H54 (cell line): Measurements from ENCODE around the gene PRICKLE2.

Experiments
- DNase-seq: peaks from one replicate; pipeline ENCODE4 v3.0.0; 2011; ENCODE audit warnings: low spot score, mixed read lengths; ENCODE audit not compliant: insufficient read length
- FAIRE-seq: peaks from 3 replicates; lab custom pipeline; 2011; peaks lifted over from hg19 to GRCh38; lab: Jason Lieb, UNC
- POLR2A ChIP-seq: IDR thresholded peaks from 2 replicates; pipeline ENCODE4 v1.6.1; 2011; ENCODE audit warnings: low read depth, mild to moderate bottlenecking, low read length

PRICKLE2 gene

GRCh38 chr3:64178419-64178818 lies 46.8 kb downstream of the PRICKLE2 start:
- FAIRE-seq = no peak
- no peak for TF ChIP-seq POLR2A
- DNase-seq = no peak

- DNase-seq (no peak), FAIRE-seq (peak; percentile 83)
- TF ChIP-seq POLR2A = no peak
Measured at GRCh38 chr3:64176461-64176996, 48.7 kb downstream of the PRICKLE2 start.

DNA sequence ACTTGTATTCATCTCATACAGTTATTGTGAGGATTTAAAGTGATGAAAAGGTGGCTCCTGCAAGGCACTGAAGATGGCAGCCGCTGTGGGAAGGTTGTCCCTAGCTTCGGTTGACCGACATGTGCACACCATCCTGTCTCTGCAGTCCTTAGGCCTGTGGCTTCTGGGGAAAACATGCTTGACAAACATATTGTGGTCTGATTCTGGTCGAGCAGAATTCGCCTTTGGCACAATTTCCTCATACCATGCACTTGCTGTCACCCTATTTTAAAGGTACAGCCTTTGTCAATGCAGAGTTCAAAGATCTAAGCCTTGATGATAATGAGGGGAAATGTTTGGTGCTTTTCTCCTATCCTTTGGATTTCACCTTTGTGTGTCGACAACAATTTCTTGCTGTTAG lies 50.9 kb downstream of the PRICKLE2 start:
- no peak for FAIRE-seq
- TF ChIP-seq POLR2A = no peak
- DNase-seq = no peak

DNA sequence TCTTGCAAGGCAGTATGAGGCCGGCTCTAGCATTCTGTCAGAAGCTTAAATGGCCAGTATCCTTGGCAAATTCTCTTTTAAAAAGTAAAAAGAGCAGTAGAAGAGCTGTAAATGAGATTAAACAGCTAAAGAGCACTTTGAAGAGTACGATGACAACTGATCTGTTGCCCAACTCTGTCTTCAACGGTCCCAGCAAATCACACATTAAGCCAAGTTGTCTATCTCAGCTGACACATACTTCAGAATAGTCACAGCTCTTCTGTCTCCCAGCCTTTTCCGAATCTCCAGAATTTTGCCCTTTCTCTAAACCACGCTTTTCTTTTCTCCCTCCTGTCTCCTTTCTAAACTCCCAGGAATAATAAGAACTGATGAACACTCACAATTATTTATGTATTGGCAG lies 51.7 kb downstream of the PRICKLE2 start:
- DNase-seq (no peak), FAIRE-seq (no peak)
- TF ChIP-seq POLR2A = no peak

DNA sequence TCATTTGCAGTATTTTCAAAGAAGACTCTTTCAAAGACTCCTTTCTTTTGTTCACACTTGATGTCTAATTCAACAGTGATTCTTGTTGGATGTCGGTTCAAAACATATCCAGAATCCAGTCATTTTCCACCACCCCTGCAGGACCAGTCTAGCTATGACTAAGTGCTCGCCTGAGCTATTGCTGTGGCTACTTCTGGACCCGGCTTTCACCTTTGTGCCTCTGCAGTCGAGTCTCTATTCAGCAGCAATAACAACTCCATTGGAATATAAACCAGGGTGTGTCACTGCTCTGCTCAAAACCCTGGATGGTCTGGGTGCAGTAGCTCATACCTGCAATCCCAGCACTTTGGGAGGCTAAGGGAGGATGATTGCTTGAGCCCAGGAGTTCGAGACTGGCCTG lies 55.0 kb downstream of the PRICKLE2 start:
- DNase-seq (no peak), FAIRE-seq (no peak)
- no peak for TF ChIP-seq POLR2A

DNA sequence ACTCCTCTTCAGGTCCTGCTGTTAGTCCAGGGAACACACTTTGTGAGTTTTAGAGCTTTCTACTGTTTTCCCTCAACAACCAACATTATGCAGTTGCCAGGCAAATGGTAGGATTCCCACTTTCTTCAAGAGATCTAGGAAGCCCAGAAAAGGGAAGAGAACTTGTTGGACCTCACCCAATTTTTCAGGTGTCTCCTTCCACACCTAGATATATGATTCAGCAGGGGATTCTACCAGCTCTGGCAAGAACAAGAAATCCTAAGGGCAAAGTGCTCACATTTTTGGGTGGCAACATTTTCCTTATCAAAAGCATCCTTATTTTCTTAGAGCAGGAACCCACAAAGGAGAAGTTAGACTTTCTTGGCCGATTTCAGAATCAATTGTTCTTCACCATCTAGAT lies 57.4 kb downstream of the PRICKLE2 start:
- no peak for TF ChIP-seq POLR2A
- FAIRE-seq (no peak), DNase-seq (no peak)

- no peak for TF ChIP-seq POLR2A
- FAIRE-seq = no peak
- DNase-seq = no peak
Measured at GRCh38 chr3:64167351-64167750, 57.9 kb downstream of the PRICKLE2 start.

GRCh38 chr3:64166584-64167162 lies 58.6 kb downstream of the PRICKLE2 start:
- DNase-seq (no peak), FAIRE-seq (no peak)
- no peak for TF ChIP-seq POLR2A

- DNase-seq (no peak), FAIRE-seq (no peak)
- no peak for TF ChIP-seq POLR2A
Measured at GRCh38 chr3:64164349-64164748, 60.9 kb downstream of the PRICKLE2 start.

GRCh38 chr3:64163755-64164148 lies 61.5 kb downstream of the PRICKLE2 start:
- no peak for FAIRE-seq
- TF ChIP-seq POLR2A = no peak
- peak; percentile 37 for DNase-seq

DNA sequence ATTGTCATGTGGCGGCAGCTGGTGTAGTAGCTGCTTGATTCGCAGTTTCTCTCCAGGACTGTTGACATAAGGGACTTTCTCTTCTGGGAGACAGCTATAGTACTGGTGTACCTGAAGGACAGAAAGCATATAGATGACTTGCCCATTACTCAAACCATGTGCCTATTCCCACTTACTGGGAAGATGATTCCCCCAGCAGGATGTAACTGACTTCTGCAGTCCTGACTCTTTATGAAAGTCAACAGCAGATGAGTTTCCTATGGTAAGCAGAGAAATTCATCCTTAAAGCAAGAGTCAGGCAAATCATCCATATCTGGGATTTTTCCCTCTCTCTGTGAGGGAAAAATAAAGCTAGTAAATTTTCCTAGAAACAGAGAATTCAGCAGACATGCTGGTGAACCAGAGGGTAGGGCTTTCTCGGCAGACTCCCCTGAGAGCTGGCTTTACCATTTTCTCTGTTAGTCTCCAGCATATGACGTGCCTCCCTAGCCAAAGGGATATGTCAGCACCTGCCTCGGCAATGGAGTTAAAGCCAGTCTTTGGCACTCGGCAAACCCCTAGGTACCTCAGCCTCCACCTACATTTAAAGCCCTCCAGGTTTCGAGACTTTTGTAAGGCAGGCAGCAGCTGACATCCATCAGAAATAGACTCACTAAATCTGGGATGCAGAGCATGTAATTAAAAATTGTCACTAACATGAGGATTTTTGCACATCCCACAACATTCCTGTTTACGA lies 62.1 kb downstream of the PRICKLE2 start:
- FAIRE-seq (no peak), DNase-seq (no peak)
- TF ChIP-seq POLR2A = no peak

DNA sequence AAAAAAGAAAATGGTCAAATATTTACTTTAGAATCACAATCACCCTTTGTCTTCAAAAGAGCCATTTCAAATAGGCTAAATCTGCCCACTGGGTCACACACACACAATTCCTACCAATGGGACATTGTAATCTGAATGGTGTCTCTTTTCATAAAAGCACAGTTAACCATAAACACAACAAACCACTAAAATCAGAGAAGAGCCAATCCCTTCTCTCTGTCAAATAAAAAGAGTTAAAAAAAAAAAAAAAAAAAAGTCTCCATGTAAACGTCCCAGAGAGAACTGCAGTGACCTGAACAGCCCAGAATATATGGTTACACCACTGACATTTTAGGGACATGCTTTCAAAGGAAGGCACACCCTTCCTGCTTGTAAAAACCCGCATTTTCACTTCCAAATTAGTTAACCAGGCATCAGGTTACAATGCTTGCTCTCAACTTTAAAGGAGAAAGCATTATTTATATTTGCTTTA lies 63.7 kb downstream of the PRICKLE2 start:
- no peak for TF ChIP-seq POLR2A
- DNase-seq = no peak
- no peak for FAIRE-seq

DNA sequence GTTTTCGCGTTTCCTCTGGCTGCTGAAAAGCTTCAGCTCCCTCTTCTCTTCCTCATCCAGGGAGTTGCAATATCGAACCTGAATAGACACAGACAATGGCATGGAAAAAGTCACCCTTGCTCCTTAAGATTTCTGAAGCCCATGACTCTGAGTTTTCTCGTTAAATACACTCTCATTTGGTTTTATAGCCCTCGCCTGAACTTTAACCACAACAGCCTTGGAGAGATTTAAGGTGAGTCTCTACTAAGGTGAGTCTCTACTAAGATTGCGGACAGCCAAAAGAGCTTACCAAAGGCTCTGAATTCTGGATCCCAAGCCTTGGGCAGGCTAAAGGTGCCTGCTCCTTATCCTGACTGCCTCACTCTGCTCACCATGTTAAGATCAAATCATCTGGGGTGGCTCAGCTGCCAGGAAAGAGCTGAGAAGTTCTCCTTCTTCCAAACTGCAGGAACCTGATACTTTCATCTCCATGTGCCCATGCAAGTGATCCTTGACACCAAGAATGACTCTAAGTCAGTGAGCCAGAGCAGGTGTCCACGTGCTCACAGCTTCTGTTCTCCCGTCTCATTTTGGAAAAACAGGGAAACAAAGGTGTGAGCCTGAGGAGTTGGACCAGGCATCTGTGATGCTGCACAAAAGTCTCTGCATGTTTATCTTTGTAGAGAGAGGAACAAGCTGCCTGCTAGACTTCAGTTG lies 65.1 kb downstream of the PRICKLE2 start:
- no peak for FAIRE-seq

DNA sequence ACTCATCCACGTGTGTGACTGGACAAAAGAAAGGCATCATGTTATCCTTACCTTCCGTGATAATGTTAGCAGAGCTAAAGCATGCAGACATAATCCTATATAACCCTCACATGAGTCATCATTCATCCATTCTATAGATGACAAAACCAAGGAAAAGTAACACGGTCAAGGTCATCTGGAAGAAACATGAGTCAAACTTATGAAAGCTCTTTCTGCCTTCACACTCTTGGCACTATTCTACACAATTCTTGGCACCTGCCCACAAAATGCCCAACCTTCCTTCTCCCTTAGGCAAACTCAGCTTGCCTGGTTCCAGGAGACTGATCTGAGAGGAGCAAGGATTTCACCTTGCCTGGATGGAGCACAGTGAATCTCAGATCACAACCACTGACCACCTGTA lies 66.9 kb downstream of the PRICKLE2 start:
- DNase-seq (no peak), FAIRE-seq (no peak)
- TF ChIP-seq POLR2A = no peak

More for the DNA sequence above, 65.1 kb downstream of the PRICKLE2 start:
- TF ChIP-seq POLR2A = no peak
- DNase-seq = no peak
